Stimulated activated CD4-positive, alpha-beta T cell treated with anti-CD3 and anti-CD28 coated beads, TNF-alpha, amount 100 ng/mL, for 48 hours (primary cell): ENCODE measurements around the gene ESYT3.
"Not testable (repeated sequence)": the region's sequence is repeated elsewhere in the genome, so short reads cannot be mapped to it uniquely, and the experiment has no call there.

Experiments
- DNase-seq, 3 donors: peaks; one replicate each; pipeline ENCODE4 v3.0.0-alpha.2; 2020; ENCODE audit warnings: low read depth in 3 of 3

Gene ESYT3

GRCh38 chr3:138460536-138461205 is 26.3 kb downstream of the ESYT3 start:
- no peak for DNase-seq

GRCh38 chr3:138461246-138461645 is 26.8 kb downstream of the ESYT3 start:
- DNase-seq, result no peak

GRCh38 chr3:138461896-138462295 is 27.5 kb downstream of the ESYT3 start:
- no peak for DNase-seq

GRCh38 chr3:138463724-138464490 is 29.5 kb downstream of the ESYT3 start:
- DNase-seq, result no peak

- no peak for DNase-seq
These were observed 30.1 kb downstream of the ESYT3 start for GRCh38 chr3:138464491-138464860.

- no peak for DNase-seq
These were observed 31.0 kb downstream of the ESYT3 start for GRCh38 chr3:138465451-138465850.

- DNase-seq, result no peak
These were observed 31.5 kb downstream of the ESYT3 start for GRCh38 chr3:138465925-138466324.

- no peak for DNase-seq
These were observed 33.5 kb downstream of the ESYT3 start for GRCh38 chr3:138467931-138468330.

- DNase-seq, result no peak
These were observed 34.0 kb downstream of the ESYT3 start for GRCh38 chr3:138468451-138468850.

- DNase-seq, result no peak
These were observed 34.5 kb downstream of the ESYT3 start for GRCh38 chr3:138468886-138469285.

GRCh38 chr3:138469874-138470273 is 35.5 kb downstream of the ESYT3 start:
- DNase-seq, result no peak

GRCh38 chr3:138470687-138471086 is 36.3 kb downstream of the ESYT3 start:
- DNase-seq, result no peak

- no peak for DNase-seq
These were observed 37.1 kb downstream of the ESYT3 start for GRCh38 chr3:138471481-138471880.

GRCh38 chr3:138472141-138472825 is 37.9 kb downstream of the ESYT3 start:
- DNase-seq, result no peak

GRCh38 chr3:138473391-138473790 is 39.0 kb downstream of the ESYT3 start:
- no peak for DNase-seq

GRCh38 chr3:138474163-138474562 is 39.7 kb downstream of the ESYT3 start:
- DNase-seq, result no peak

- DNase-seq, result no peak
These were observed 42.1 kb downstream of the ESYT3 start for GRCh38 chr3:138476526-138476925.

GRCh38 chr3:138477120-138477519 is 42.7 kb downstream of the ESYT3 start:
- DNase-seq, result no peak

- DNase-seq, result no peak
These were observed 43.4 kb downstream of the ESYT3 start for GRCh38 chr3:138477801-138478200.

GRCh38 chr3:138479438-138479863 is 45.0 kb downstream of the ESYT3 start:
- peak in 2 of 3 donors; percentile 6 to 16 for DNase-seq

- not testable (repeated sequence) for DNase-seq
These were observed 50.3 kb downstream of the ESYT3 start for GRCh38 chr3:138484672-138485071.

- not testable (repeated sequence) for DNase-seq
These were observed 52.2 kb downstream of the ESYT3 start for GRCh38 chr3:138486580-138486979.

- DNase-seq, result no peak
These were observed 57.6 kb downstream of the ESYT3 start for GRCh38 chr3:138491971-138492370.
